ENCODE measurements around the gene TSKS. TPM values are rescaled to one million over a fixed set of nuclear protein-coding genes. Genes with fewer than 3 reads are reported as not detected.

The TSKS gene
- total RNA-seq, result not detected

GRCh38 chr19:49763230-49763629 lies at the start of gene TSKS:
TSS of gene TSKS (minus strand) at chr19:49763306. CDS start at chr19:49763247, 59 bp downstream.

GRCh38 chr19:49766930-49767299 lies 3.8 kb upstream of the TSKS start, which contains the start of gene AP2A1:
TSS of gene AP2A1 (plus strand) at chr19:49767001. CDS start at chr19:49767134, 133 bp downstream.

GRCh38 chr19:49690656-49691242 lies 72.4 kb downstream of the TSKS start, which contains the start of gene CPT1C:
TSS of gene CPT1C (plus strand) at chr19:49691116. CDS start at chr19:49692253, 1,137 bp downstream.

Small RNA genes lying within 50 kb of the gene (small RNA-seq; reads per million reads assigned to genes)
- not detected for gene MIR6799 (ENCODE audit: low replicate concordance)
- not detected for gene RNU6-841P (ENCODE audit: low replicate concordance)

Other genes starting within 250 kb of the TSKS start
- gene RCN3, start 235.3 kb downstream of the TSKS start, total RNA-seq, result 4.7 TPM
- 32.9 TPM for gene NOSIP, start 182.8 kb downstream of the TSKS start, total RNA-seq
- 0.94 TPM for gene PRRG2, start 182.0 kb downstream of the TSKS start, total RNA-seq
- 15.3 TPM for gene PRR12, start 172.1 kb downstream of the TSKS start, total RNA-seq
- gene RRAS, start 123.2 kb downstream of the TSKS start, total RNA-seq, result 0.94 TPM
- 18.8 TPM for gene SCAF1, start 121.1 kb downstream of the TSKS start, total RNA-seq
- gene IRF3, start 97.4 kb downstream of the TSKS start, total RNA-seq, result 11.3 TPM
- gene BCL2L12, start 97.4 kb downstream of the TSKS start, total RNA-seq, result not detected
- 243 TPM for gene PRMT1, start 86.0 kb downstream of the TSKS start, total RNA-seq
- gene ADM5, start 73.7 kb downstream of the TSKS start, total RNA-seq, result 1.9 TPM
- 58.5 TPM for gene CPT1C, start 72.2 kb downstream of the TSKS start, total RNA-seq
- gene AP2A1, start 3.7 kb upstream of the TSKS start, total RNA-seq, result 70.7 TPM
- gene FUZ, start 50.0 kb upstream of the TSKS start, total RNA-seq, result 20.0 TPM
- gene MED25, start 55.0 kb upstream of the TSKS start, total RNA-seq, result 31.3 TPM
- gene PTOV1, start 87.9 kb upstream of the TSKS start, total RNA-seq, result 183 TPM
- gene PNKP, start 104.3 kb upstream of the TSKS start, total RNA-seq, result 51.0 TPM
- 5.9 TPM for gene AKT1S1, start 114.0 kb upstream of the TSKS start, total RNA-seq
- 14.4 TPM for gene TBC1D17, start 114.4 kb upstream of the TSKS start, total RNA-seq
- gene IL4I1, start 133.6 kb upstream of the TSKS start, total RNA-seq, result not detected
- gene ATF5, start 165.9 kb upstream of the TSKS start, total RNA-seq, result 9.1 TPM
- 26.0 TPM for gene NUP62, start 166.2 kb upstream of the TSKS start, total RNA-seq
- gene SIGLEC11, start 197.9 kb upstream of the TSKS start, total RNA-seq, result not detected

Measured in parietal lobe (tissue), 2 donors.